ENCODE measurements around the gene NKX1-1. TPM values are rescaled to one million over a fixed set of nuclear protein-coding genes. Genes with fewer than 3 reads are reported as not detected.

The NKX1-1 gene
- total and polyA plus RNA-seq, 4 donors, result not detected

DNA sequence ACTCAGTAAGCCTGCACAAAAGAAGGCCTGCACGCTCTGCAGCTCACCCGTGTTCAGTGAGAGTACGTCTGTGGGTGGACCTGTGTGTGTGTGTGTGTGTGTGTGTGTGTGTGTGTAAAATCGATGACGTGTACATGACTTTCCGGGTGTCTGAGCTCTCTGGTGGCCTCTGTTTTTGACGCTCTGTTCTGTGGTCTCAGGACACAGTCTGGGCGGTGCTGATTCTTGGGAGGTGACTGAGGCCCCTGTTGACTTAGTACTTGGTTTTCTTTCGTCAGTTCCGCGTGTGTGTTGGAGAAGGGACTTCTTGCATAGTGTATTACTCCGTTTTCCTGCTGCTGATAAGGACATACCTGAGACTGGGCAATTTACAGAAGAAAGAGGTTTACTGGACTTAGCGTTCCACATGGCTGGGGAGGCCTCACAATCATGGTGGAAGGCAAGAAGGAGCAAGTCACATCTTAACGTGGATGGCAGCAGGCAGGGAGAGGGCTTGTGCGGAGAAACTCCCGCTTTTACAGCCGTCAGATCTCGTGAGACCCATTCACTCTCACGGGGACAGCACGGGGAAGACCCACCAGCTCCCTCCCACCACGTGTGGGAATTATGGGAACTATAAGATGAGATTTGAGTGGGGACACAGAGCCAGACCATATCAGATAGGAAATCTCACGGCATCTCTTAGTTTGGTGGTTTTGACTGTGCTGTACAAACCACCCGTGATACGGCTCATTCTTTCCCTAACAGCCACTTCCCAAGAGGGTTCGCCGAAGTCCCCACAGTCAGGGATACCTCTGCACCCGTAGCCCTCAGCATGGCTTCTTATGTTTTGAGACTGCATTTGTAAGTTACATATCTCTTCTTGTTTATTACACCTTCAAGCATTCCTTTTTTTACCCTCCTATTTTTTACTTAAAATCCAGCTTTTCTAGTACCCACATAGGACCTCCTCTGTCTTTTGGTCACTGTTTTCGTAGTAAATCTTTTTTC is 34.8 kb downstream of the NKX1-1 start:
- Histone ChIP-seq H3K9me3 (ENCODE audit: control insufficient read depth in 4 of 4, insufficient read depth in 3 of 4, low read length in 3 of 4) (no peaks in the 10 kb centered on the region), H3K36me3 (ENCODE audit: control insufficient read depth in 4 of 4, insufficient read depth in 4 of 4, low read length in 4 of 4) (peaks cover 0 to 57% (median 4%) of the 10 kb centered on the region in 4 donors), H3K4me3 (no peak overlapping the region), H3K4me1 (ENCODE audit: control insufficient read depth in 5 of 5, insufficient read depth in 5 of 5, low read length in 5 of 5) (no peaks in the 10 kb centered on the region), H3K27ac (ENCODE audit: low read depth in 1 of 2, low read length in 1 of 2) (no peak overlapping the region), H3K9ac (ENCODE audit: insufficient read depth in 1 of 2, low read length in 2 of 2) (no peak overlapping the region), H3K27me3 (ENCODE audit: control insufficient read depth in 3 of 3, insufficient read depth in 3 of 3, low read length in 2 of 3) (no peaks in the 10 kb centered on the region)
- TF ChIP-seq, protein P1, sequence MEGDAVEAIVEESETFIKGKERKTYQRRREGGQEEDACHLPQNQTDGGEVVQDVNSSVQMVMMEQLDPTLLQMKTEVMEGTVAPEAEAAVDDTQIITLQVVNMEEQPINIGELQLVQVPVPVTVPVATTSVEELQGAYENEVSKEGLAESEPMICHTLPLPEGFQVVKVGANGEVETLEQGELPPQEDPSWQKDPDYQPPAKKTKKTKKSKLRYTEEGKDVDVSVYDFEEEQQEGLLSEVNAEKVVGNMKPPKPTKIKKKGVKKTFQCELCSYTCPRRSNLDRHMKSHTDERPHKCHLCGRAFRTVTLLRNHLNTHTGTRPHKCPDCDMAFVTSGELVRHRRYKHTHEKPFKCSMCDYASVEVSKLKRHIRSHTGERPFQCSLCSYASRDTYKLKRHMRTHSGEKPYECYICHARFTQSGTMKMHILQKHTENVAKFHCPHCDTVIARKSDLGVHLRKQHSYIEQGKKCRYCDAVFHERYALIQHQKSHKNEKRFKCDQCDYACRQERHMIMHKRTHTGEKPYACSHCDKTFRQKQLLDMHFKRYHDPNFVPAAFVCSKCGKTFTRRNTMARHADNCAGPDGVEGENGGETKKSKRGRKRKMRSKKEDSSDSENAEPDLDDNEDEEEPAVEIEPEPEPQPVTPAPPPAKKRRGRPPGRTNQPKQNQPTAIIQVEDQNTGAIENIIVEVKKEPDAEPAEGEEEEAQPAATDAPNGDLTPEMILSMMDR (IDR thresholded peaks at IDR 0.05; ENCODE audit: control extremely low read depth, extremely low read depth), result no peak
- ATAC-seq (ENCODE audit: insufficient read depth, low FRiP score) (no peak), DNase-seq (no peak)
- WGBS, 2 donors, result 95 to 98% methylated on average over 28 of the region's 28 CpGs

DNA sequence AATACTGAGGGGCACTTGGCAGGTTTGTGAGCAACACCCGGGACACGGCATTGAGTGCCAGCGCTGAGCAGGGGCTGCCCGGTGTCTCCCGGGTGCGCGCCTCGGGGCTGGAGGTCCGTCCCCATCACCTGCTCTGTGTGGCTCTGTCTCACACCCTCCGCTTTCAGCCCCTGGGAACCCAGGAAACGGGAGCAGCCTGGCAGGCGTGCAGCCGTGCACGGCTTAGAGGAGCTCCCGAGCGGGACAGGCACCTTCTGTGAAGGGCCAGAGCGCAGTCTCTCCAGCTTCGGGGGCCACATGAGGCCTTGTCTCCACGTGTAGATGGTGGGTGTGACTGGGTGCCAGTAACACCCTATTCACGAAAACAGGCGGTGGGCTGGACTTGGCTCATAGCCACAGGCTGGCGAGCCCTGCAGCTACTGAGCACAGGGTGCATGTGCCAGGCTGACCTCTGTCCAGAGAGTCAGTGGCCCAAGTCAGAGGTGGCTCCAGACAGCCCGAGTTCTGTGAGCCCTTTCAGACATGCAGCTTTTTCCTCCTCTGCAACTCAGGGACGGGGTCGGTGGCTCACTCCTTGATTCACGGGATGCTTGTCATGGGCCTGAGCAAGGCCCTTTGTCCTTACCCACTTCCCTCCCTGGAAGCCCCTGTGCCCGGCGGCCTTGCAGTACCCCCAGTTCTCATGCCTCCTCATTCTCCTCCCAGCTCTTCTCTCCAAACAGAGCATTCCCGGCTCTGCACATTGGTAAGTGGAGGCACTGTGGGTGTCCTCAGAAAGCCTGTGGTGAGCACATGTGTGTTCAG is 35.7 kb downstream of the NKX1-1 start:
- Histone ChIP-seq H3K27me3 (ENCODE audit: control insufficient read depth in 3 of 3, insufficient read depth in 3 of 3, low read length in 2 of 3) (no peaks in the 10 kb centered on the region), H3K36me3 (ENCODE audit: control insufficient read depth in 4 of 4, insufficient read depth in 4 of 4, low read length in 4 of 4) (peaks cover 0 to 55% (median 4%) of the 10 kb centered on the region in 4 donors), H3K9ac (ENCODE audit: insufficient read depth in 1 of 2, low read length in 2 of 2) (no peak overlapping the region), H3K4me3 (no peak overlapping the region), H3K9me3 (ENCODE audit: control insufficient read depth in 4 of 4, insufficient read depth in 3 of 4, low read length in 3 of 4) (no peaks in the 10 kb centered on the region), H3K27ac (ENCODE audit: low read depth in 1 of 2, low read length in 1 of 2) (no peak overlapping the region), H3K4me1 (ENCODE audit: control insufficient read depth in 5 of 5, insufficient read depth in 5 of 5, low read length in 5 of 5) (peaks cover 0 to under 1% (median 0%) of the 10 kb centered on the region in 5 donors)
- WGBS, 2 donors, result 94 to 97% methylated on average over 29 of the region's 29 CpGs
- DNase-seq, result no peak
- TF ChIP-seq, protein P1 (IDR thresholded peaks at IDR 0.05; ENCODE audit: control extremely low read depth, extremely low read depth), result no peak
- no peak for ATAC-seq (ENCODE audit: insufficient read depth, low FRiP score)

DNA sequence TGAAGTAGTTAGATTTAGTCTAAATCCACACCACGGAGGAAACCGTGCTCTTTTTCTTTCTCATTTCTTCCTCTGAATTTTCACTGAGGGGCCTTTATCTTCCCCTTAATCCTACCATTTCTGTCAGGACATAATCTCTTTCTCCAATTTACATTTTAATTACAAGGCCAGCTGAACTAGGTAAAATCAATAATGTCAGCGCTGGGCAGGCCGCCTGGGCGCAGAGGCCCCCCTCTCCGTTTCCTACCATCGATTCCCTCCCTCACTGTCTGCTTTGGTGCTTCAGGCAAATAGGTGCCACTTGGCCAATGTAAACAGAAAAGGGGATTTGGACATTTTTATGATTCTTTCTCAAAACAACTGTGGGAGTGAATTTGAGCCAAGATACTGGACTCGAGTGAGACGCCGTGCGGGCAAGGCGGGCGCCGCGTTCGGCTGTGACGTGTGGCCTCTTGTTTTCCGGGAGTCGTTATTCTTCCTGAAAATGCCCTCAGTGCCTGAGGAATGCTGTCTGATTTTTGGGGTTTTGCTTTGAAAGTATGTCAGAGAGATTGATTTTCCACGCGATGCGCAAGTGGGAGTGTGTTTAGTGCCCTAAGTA is 36.7 kb downstream of the NKX1-1 start:
- Histone ChIP-seq H3K4me3 (no peak overlapping the region), H3K27ac (ENCODE audit: low read depth in 1 of 2, low read length in 1 of 2) (no peak overlapping the region), H3K9me3 (ENCODE audit: control insufficient read depth in 4 of 4, insufficient read depth in 3 of 4, low read length in 3 of 4) (no peaks in the 10 kb centered on the region), H3K9ac (ENCODE audit: insufficient read depth in 1 of 2, low read length in 2 of 2) (no peak overlapping the region), H3K27me3 (ENCODE audit: control insufficient read depth in 3 of 3, insufficient read depth in 3 of 3, low read length in 2 of 3) (no peaks in the 10 kb centered on the region), H3K4me1 (ENCODE audit: control insufficient read depth in 5 of 5, insufficient read depth in 5 of 5, low read length in 5 of 5) (peaks cover 0 to 5% (median 0%) of the 10 kb centered on the region in 5 donors), H3K36me3 (ENCODE audit: control insufficient read depth in 4 of 4, insufficient read depth in 4 of 4, low read length in 4 of 4) (peaks cover 0 to 48% (median 4%) of the 10 kb centered on the region in 4 donors)
- TF ChIP-seq, protein P1 (IDR thresholded peaks at IDR 0.05; ENCODE audit: control extremely low read depth, extremely low read depth), result no peak
- no peak for DNase-seq
- WGBS, 2 donors, result 94 to 96% methylated on average over 22 of the region's 22 CpGs
- ATAC-seq (ENCODE audit: insufficient read depth, low FRiP score), result no peak
